Prostate gland (tissue), 2 donors: ENCODE results near the gene IFT27. TPM values are rescaled to one million over a fixed set of nuclear protein-coding genes. Genes with fewer than 3 reads are reported as not detected.

Experiments used
- DNase-seq: peaks from one replicate; pipeline ENCODE4 v3.0.0-alpha.2; 2019; ENCODE audit warnings: low spot score
- H3K27ac ChIP-seq, 2 donors: fragments of 200-600 bp; sonication (generic); 2 replicates each; pipeline ENCODE4 v1.5.1; 2017 to 2019
- H3K27me3 ChIP-seq: fragments of 200-600 bp; sonication (generic); replicated peaks from 2 replicates; pipeline ENCODE4 v1.5.1; 2019; ENCODE audit not compliant: insufficient read depth
- H3K36me3 ChIP-seq, 2 donors: fragments of 200-600 bp; sonication (generic); 1 replicate in 1 of 2; 2 replicates in 1 of 2; pipeline versions ENCODE4 v1.5.1 to v1.8.1; 2017 to 2019
- H3K4me1 ChIP-seq: fragments of 200-600 bp; sonication (generic); replicated peaks from 2 replicates; pipeline ENCODE4 v1.5.1; 2019
- H3K4me3 ChIP-seq, 2 donors: fragments of 200-600 bp; sonication (generic); 2 replicates each; pipeline ENCODE4 v1.5.1; 2017 to 2019
- H3K9me3 ChIP-seq: fragments of 200-600 bp; sonication (generic); 2 replicates; pipeline ENCODE4 v1.5.1; 2017
- POLR2A ChIP-seq: fragments of 450-650 bp; IDR thresholded peaks from one replicate; pipeline ENCODE4 v1.6.1; 2016; ENCODE audit warnings: antibody characterized with exemption, mild to moderate bottlenecking
- POLR2AphosphoS5 ChIP-seq: sonication (generic); formaldehyde crosslinking; IDR thresholded peaks from one replicate; pipeline ENCODE4 v1.6.1; 2017; ENCODE audit warnings: antibody characterized with exemption
- WGBS: methylation state at CpG from one replicate; pipeline ENCODE4 v1.1.5; 2018; 5-methylcytosine and 5-hydroxymethylcytosine counted together
- intact Hi-C: fragments of 100-400 bp; cut with DNase I; formaldehyde crosslinking; loops from one replicate; pipeline ENCODE4 v1.14.2; 2022
- total RNA-seq, 2 donors: library from RNA; depleted of rRNA; stranded (reverse); fragments of >200 nt; gene quantifications; one replicate each; pipeline ENCODE4 v1.1.0, GENCODE V29; 2016
- TF ChIP-seq, protein P1 (sequence below), 4 experiments: fragments of 200-600 bp in 2 of 4; fragments of 450-650 bp in 2 of 4; sonication (generic) in 2 of 4; IDR thresholded peaks; 1 replicate in 3 of 4; 2 replicates in 1 of 4; pipeline ENCODE4 v1.5.1; 2016 to 2019; ENCODE audit warnings: antibody characterized with exemption in 4 of 4, mild to moderate bottlenecking in 2 of 4, moderate library complexity in 2 of 4

The IFT27 gene
- total RNA-seq, 2 donors from 2014 or later = 16.5 to 26.4 TPM

- Histone ChIP-seq H3K4me1 (no peaks in the 10 kb centered on the region), H3K4me3 (no peak overlapping the region), H3K9me3 (no peaks in the 10 kb centered on the region), H3K27me3 (peaks cover 27% of the 10 kb centered on the region), H3K27ac (no peak overlapping the region), H3K36me3 (no peaks in the 10 kb centered on the region)
- intact Hi-C loops = no loop called here
- DNase-seq = no peak
- no peak for TF ChIP-seq POLR2AphosphoS5
- TF ChIP-seq, protein P1, sequence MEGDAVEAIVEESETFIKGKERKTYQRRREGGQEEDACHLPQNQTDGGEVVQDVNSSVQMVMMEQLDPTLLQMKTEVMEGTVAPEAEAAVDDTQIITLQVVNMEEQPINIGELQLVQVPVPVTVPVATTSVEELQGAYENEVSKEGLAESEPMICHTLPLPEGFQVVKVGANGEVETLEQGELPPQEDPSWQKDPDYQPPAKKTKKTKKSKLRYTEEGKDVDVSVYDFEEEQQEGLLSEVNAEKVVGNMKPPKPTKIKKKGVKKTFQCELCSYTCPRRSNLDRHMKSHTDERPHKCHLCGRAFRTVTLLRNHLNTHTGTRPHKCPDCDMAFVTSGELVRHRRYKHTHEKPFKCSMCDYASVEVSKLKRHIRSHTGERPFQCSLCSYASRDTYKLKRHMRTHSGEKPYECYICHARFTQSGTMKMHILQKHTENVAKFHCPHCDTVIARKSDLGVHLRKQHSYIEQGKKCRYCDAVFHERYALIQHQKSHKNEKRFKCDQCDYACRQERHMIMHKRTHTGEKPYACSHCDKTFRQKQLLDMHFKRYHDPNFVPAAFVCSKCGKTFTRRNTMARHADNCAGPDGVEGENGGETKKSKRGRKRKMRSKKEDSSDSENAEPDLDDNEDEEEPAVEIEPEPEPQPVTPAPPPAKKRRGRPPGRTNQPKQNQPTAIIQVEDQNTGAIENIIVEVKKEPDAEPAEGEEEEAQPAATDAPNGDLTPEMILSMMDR (IDR thresholded peaks at IDR 0.05) = no peak
- TF ChIP-seq POLR2A = no peak
- WGBS = 82% methylated on average over 10 of the region's 10 CpGs
Observed at GRCh38 chr22:36814801-36815200, 38.9 kb upstream of the IFT27 start.

DNA sequence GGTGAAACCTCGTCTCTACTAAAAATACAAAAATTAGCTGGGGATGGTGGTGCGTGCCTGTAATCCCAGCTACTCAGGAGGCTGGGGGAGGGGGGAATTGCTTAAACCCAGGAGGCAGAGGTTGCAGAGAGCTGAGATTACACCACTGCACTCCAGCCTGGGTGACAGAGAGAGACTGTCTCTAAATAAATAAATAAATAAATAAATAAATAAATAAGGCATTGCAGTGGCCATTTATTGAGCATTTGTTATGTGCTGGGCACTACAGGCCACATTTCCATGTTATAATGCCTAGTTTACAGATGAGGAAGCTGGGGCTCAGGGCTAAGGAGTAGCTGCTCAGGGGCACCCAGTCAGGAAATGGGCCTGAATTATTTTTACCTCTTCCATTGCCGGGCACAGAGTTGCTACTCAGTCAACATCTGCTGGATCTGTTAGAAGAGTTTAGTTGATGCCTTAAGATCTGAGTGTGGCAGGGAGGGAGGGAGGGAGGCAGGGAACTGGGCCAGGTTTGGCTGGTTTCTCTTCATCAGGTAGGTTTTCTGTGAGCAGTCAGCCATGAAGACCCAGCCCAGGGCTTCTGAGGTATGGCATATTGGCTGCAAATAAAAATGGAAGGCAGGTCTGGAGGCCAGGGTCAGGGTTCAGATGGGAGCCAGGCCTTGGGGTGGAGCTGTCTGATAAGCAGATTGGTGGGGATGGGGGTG lies 35.3 kb upstream of the IFT27 start:
- intact Hi-C loops = no loop called here
- no peak for DNase-seq

GRCh38 chr22:36809351-36809750 lies 33.4 kb upstream of the IFT27 start:
- H3K36me3 ChIP-seq = no peaks in the 10 kb centered on the region
- WGBS = 83% methylated on average over 6 of the region's 6 CpGs
- no peak overlapping the region for H3K27ac ChIP-seq
- no peak for DNase-seq
- intact Hi-C loops = no loop called here
- no peak overlapping the region for H3K4me3 ChIP-seq
- no peaks in the 10 kb centered on the region for H3K4me1 ChIP-seq
- no peaks in the 10 kb centered on the region for H3K27me3 ChIP-seq
- no peaks in the 10 kb centered on the region for H3K9me3 ChIP-seq
- TF ChIP-seq, protein P1 (IDR thresholded peaks at IDR 0.05) = no peak
- TF ChIP-seq POLR2AphosphoS5 = no peak
- no peak for TF ChIP-seq POLR2A

More for the DNA sequence above, 35.3 kb upstream of the IFT27 start:
- no peak overlapping the region for H3K27ac ChIP-seq
- H3K9me3 ChIP-seq = no peaks in the 10 kb centered on the region
- no peaks in the 10 kb centered on the region for H3K36me3 ChIP-seq
- 79% methylated on average over 3 of the region's 3 CpGs for WGBS
- no peak for TF ChIP-seq POLR2AphosphoS5
- H3K4me3 ChIP-seq = no peak overlapping the region
- no peaks in the 10 kb centered on the region for H3K4me1 ChIP-seq
- H3K27me3 ChIP-seq = peaks cover 9% of the 10 kb centered on the region

- no peaks in the 10 kb centered on the region for H3K36me3 ChIP-seq
- no peaks in the 10 kb centered on the region for H3K4me1 ChIP-seq
- peak; percentile 11 for DNase-seq
- no peaks in the 10 kb centered on the region for H3K9me3 ChIP-seq
- H3K27me3 ChIP-seq = no peaks in the 10 kb centered on the region
- TF ChIP-seq POLR2A (no peak), POLR2AphosphoS5 (peak; percentile 9)
- 31% methylated on average over 1 of the region's 1 CpG for WGBS
- intact Hi-C loops = no loop called here
- no peak overlapping the region for H3K27ac ChIP-seq
- no peak overlapping the region for H3K4me3 ChIP-seq
Observed at GRCh38 chr22:36808721-36809344, 32.9 kb upstream of the IFT27 start.

GRCh38 chr22:36807627-36808026 lies 31.7 kb upstream of the IFT27 start:
- H3K27me3 ChIP-seq = no peaks in the 10 kb centered on the region
- 73% methylated on average over 7 of the region's 7 CpGs for WGBS
- no peak overlapping the region for H3K27ac ChIP-seq
- no peaks in the 10 kb centered on the region for H3K9me3 ChIP-seq
- TF ChIP-seq POLR2A = no peak
- no peak for TF ChIP-seq POLR2AphosphoS5
- TF ChIP-seq, protein P1 (IDR thresholded peaks at IDR 0.05) = no peak
- no peaks in the 10 kb centered on the region for H3K4me1 ChIP-seq
- H3K4me3 ChIP-seq = no peak overlapping the region
- no peaks in the 10 kb centered on the region for H3K36me3 ChIP-seq
- DNase-seq = no peak
- intact Hi-C loops = no loop called here

DNA sequence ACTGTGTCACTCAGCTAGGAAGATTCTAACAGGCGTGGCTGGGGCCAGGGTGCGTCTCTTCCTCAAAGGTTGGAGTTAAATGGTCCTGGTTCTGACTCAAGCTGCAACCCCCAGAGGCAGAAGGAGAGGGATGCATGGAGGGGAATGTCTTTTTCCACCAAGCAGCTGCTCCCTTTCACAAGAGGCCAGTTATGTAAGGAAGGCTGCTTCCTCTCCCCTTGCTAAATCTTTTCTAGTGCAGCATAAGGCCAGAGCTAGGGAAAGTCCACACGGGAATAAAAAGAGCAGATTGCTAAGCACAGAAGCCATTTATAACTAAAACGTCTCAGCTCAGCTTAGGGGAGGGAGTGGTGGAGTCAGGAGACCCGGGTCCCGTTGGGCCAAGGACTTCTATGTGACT lies 30.9 kb upstream of the IFT27 start:
- no peak for TF ChIP-seq POLR2A
- TF ChIP-seq, protein P1 (IDR thresholded peaks at IDR 0.05) = no peak
- no peak for TF ChIP-seq POLR2AphosphoS5

More for the DNA sequence above, 30.9 kb upstream of the IFT27 start:
- no peaks in the 10 kb centered on the region for H3K4me1 ChIP-seq
- no peak overlapping the region for H3K4me3 ChIP-seq
- intact Hi-C loops = no loop called here
- H3K27me3 ChIP-seq = no peaks in the 10 kb centered on the region
- H3K36me3 ChIP-seq = no peaks in the 10 kb centered on the region
- 75% methylated on average over 6 of the region's 6 CpGs for WGBS
- H3K27ac ChIP-seq = no peak overlapping the region
- no peak for DNase-seq
- H3K9me3 ChIP-seq = no peaks in the 10 kb centered on the region
